HEK293T (cell line): Measurements from ENCODE around the gene RPL12.
A peak's percentile ranks its signal among the peaks of the same experiment; 100 is the strongest.

Source experiments
- CTCF ChIA-PET: fragments of 350-600 bp; formaldehyde crosslinking; extraction: SDS; loops from one replicate; lab custom pipeline; 2021; ENCODE audit warnings: antibody characterized with exemption, inconsistent platforms; lab: Yijun Ruan, JAX
- POLR2A ChIA-PET: fragments of 350-600 bp; formaldehyde crosslinking; extraction: SDS; loops from one replicate; lab custom pipeline; 2020; ENCODE audit warnings: antibody characterized with exemption, inconsistent platforms; lab: Yijun Ruan, JAX
- DNase-seq: peaks from one replicate; pipeline ENCODE4 v3.0.0; 2012; ENCODE audit warnings: mixed read lengths; ENCODE audit errors: extremely low spot score
- ARNT ChIP-seq: fragments of 450-650 bp; IDR thresholded peaks from 2 replicates; pipeline ENCODE4 v1.6.1; 2017; ENCODE audit warnings: mild to moderate bottlenecking
- BHLHE40 ChIP-seq: fragments of 450-650 bp; IDR thresholded peaks from 2 replicates; pipeline ENCODE4 v1.6.1; 2016; ENCODE audit warnings: mild to moderate bottlenecking, moderate library complexity, borderline replicate concordance
- CTBP1 ChIP-seq: fragments of 450-650 bp; IDR thresholded peaks from 2 replicates; pipeline ENCODE4 v1.6.1; 2016; ENCODE audit warnings: borderline replicate concordance
- ELF4 ChIP-seq: fragments of 450-650 bp; IDR thresholded peaks from 2 replicates; pipeline ENCODE4 v1.6.1; 2017; ENCODE audit warnings: antibody characterized with exemption
- FOXA1 ChIP-seq: fragments of 450-650 bp; IDR thresholded peaks from 2 replicates; pipeline ENCODE4 v1.6.1; 2016; ENCODE audit warnings: mild to moderate bottlenecking
- FOXK2 ChIP-seq: fragments of 450-650 bp; IDR thresholded peaks from 2 replicates; pipeline ENCODE4 v1.6.1; 2016; ENCODE audit warnings: mild to moderate bottlenecking
- FOXM1 ChIP-seq: fragments of 450-650 bp; IDR thresholded peaks from 2 replicates; pipeline ENCODE4 v1.6.1; 2017; ENCODE audit warnings: mild to moderate bottlenecking, borderline replicate concordance
- HDGF ChIP-seq: fragments of 450-650 bp; IDR thresholded peaks from 2 replicates; pipeline ENCODE4 v1.6.1; 2017; ENCODE audit warnings: antibody characterized with exemption, borderline replicate concordance
- L3MBTL2 ChIP-seq: fragments of 450-650 bp; conservative IDR thresholded peaks from 2 replicates; pipeline ENCODE4 v1.6.1; 2016; ENCODE audit warnings: mild to moderate bottlenecking
- LEF1 ChIP-seq: fragments of 450-650 bp; IDR thresholded peaks from 2 replicates; pipeline ENCODE4 v1.6.1; 2017; ENCODE audit warnings: mild to moderate bottlenecking, borderline replicate concordance
- NFRKB ChIP-seq: fragments of 450-650 bp; IDR thresholded peaks from 2 replicates; pipeline ENCODE4 v1.6.1; 2016; ENCODE audit warnings: mild to moderate bottlenecking, moderate library complexity
- SP1 ChIP-seq: fragments of 450-650 bp; IDR thresholded peaks from 2 replicates; pipeline ENCODE4 v1.6.1; 2017
- SUZ12 ChIP-seq: fragments of 450-650 bp; IDR thresholded peaks from 2 replicates; pipeline ENCODE4 v1.6.1; 2016; ENCODE audit warnings: mild to moderate bottlenecking
- TARDBP ChIP-seq: fragments of 450-650 bp; IDR thresholded peaks from 2 replicates; pipeline ENCODE4 v1.6.1; 2016
- ZNF384 ChIP-seq: fragments of 450-650 bp; IDR thresholded peaks from 2 replicates; pipeline ENCODE4 v1.6.1; 2016
- TF ChIP-seq, protein P1 (sequence below): fragments of 450-650 bp; IDR thresholded peaks from 2 replicates; pipeline ENCODE4 v1.6.1; 2016

The RPL12 gene

DNA sequence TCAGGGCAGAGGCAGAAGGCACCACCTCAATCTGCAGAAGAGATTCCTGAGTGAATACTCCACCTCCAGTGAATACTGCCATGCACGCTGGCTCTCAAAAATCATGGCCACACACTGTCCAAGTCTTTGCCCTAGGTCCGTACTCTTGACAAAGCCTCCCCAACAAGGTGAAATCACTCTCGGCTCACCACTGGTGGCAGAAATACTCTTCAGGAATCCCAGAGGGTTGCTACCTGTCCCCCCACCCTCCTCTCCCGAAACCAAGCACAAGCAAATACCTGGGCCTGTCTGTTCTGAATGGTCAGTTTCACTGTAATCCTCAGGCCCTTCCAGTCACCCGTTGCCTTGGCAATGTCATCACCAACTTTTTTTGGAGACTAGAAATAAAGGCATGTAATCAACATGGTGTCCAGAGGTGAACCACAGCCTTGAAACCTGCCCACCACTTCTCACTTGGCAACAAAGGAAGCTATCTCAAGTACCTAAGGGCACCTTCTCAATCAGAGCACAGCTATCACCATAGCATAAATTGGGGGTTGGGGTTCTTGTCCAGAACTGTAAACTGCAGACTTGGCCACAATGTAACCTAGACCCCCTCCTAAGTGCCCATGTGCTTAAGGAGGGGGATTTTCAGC lies 1.8 kb downstream of the RPL12 start:
- no peak for DNase-seq
- CTCF ChIA-PET, result no interaction called here
- TF ChIP-seq TARDBP (no peak), SP1 (no peak), FOXM1 (no peak), ZNF384 (no peak), FOXK2 (no peak), FOXA1 (no peak), HDGF (no peak), NFRKB (no peak), SUZ12 (no peak), ELF4 (no peak), L3MBTL2 (no peak), CTBP1 (no peak), ARNT (no peak), BHLHE40 (no peak), LEF1 (no peak)
- TF ChIP-seq, protein P1, sequence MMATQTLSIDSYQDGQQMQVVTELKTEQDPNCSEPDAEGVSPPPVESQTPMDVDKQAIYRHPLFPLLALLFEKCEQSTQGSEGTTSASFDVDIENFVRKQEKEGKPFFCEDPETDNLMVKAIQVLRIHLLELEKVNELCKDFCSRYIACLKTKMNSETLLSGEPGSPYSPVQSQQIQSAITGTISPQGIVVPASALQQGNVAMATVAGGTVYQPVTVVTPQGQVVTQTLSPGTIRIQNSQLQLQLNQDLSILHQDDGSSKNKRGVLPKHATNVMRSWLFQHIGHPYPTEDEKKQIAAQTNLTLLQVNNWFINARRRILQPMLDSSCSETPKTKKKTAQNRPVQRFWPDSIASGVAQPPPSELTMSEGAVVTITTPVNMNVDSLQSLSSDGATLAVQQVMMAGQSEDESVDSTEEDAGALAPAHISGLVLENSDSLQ, result no peak
- POLR2A ChIA-PET, result interaction anchor here (1.1 to 1.5 kb wide), 3 partner anchors 16 to 26 kb away, joined by 3 to 8 read pairs (median 4); partner anchors contain the start of gene ZNF79

- TF ChIP-seq TARDBP (no peak), LEF1 (no peak), BHLHE40 (no peak), FOXM1 (no peak), FOXK2 (no peak), HDGF (no peak), ARNT (no peak), NFRKB (no peak), L3MBTL2 (no peak), CTBP1 (no peak), SUZ12 (no peak), ZNF384 (no peak)
- TF ChIP-seq, protein P1, result no peak
- CTCF ChIA-PET, result no interaction called here
- DNase-seq, result no peak
- POLR2A ChIA-PET, result interaction anchor here (2.6 kb wide), 1 partner anchor 24 kb away, joined by 13 read pairs; the partner anchor contains the start of gene ZNF79
Measured at GRCh38 chr9:127448112-127448805, 2.9 kb downstream of the RPL12 start.

- ChIA-PET CTCF (no interaction called here), POLR2A (interaction anchor here (1.6 to 2.6 kb wide), 2 partner anchors 24 to 51 kb away, joined by 6 to 13 read pairs; partner anchors contain the start of genes SLC2A8 and ZNF79)
- TF ChIP-seq ZNF384 (no peak), BHLHE40 (no peak), TARDBP (no peak), ELF4 (no peak), FOXA1 (no peak)
- TF ChIP-seq, protein P1, result peak; percentile 7; the same call in 1 of the 2 replicates
- DNase-seq, result no peak
Measured at GRCh38 chr9:127447416-127448111, 3.6 kb downstream of the RPL12 start.

DNA sequence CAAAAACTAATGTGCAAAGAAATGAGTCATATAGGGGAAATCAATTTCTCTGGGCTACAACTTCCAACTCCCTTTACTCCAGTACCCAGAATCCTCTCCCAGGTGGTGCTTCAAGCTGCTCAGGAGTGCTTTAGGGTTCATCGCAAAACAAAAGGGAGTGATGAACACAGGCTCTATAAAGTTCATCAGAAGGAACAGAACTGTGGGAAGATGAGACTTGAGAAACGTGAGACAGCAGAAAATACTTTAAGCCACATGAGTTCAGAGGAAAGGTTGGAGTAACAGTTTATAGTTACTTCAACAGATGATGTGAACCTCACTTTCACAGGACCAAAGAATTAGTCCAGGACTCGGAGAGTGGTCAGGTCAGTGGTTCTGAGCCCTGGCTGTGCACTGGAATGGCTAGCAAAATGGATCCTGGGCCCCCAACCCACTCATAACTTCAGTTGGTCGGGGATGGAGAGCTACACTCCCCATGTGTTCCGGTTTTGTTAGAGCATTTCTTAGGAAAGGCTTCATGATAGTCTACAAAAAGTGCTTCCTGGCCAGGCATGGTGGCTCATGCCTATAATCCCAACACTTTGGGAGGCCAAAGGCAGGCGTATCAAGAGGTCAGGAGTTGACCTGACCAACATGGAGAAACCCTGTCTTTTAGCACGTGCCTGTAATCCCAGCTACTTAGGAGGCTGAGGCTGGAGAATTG lies 4.3 kb downstream of the RPL12 start:
- CTCF ChIA-PET, result no interaction called here

More for the DNA sequence above, 4.3 kb downstream of the RPL12 start:
- no peak for DNase-seq
- TF ChIP-seq SP1 (no peak), TARDBP (no peak), ARNT (no peak), HDGF (no peak), ELF4 (no peak; the same call in 1 of the 2 replicates), FOXM1 (no peak), CTBP1 (no peak), BHLHE40 (no peak), SUZ12 (no peak), L3MBTL2 (no peak), FOXK2 (no peak), LEF1 (no peak)
- TF ChIP-seq, protein P1, result no peak
- POLR2A ChIA-PET, result interaction anchor here (1.6 to 2.6 kb wide), 2 partner anchors 23 to 50 kb away, joined by 6 to 13 read pairs; partner anchors contain the start of genes SLC2A8 and ZNF79
